ENCODE results near the gene TWF2. TPM values are rescaled to one million over a fixed set of nuclear protein-coding genes. Genes with fewer than 3 reads are reported as not detected.

TWF2 gene
- total RNA-seq, 1 experiment from 2014 or later, result 44.8 TPM

DNA sequence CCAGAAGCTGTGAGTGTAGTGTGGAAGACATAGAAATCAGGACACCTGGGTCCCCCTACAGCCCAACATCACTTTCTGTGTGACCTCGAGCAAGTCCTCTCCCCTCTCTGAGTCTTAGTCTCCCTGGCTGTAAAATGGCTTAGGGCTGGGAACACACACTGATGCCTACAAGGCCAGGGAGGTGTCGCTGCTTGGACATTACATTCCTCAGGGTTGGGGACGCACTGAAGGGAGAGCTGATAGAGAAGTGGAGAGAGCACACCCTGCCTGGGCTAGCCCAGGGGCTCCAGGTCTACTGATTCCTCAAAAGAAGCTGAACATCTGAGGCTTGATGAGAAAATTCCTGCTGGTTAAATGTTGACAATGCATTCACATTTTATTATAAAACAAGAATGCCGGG is 47.3 kb downstream of the TWF2 start:
- no peak overlapping the region for H3K4ac ChIP-seq (ENCODE audit: low read depth, low read length)
- no peak overlapping the region for H2BK12ac ChIP-seq (ENCODE audit: insufficient read length, low read depth, low read length)
- no peaks in the 10 kb centered on the region for H3K79me2 ChIP-seq (ENCODE audit: insufficient read depth, low read length)
- H3K18ac ChIP-seq (ENCODE audit: insufficient read length, low read depth, low read length), result no peak overlapping the region
- H3K4me1 ChIP-seq (ENCODE audit: insufficient read depth, low read length), result no peaks in the 10 kb centered on the region
- H4K20me1 ChIP-seq (ENCODE audit: control insufficient read depth, insufficient read depth, insufficient read length), result no peaks in the 10 kb centered on the region
- H3K27ac ChIP-seq (ENCODE audit: insufficient read length, low read depth, low read length), result no peak overlapping the region
- no peak for DNase-seq
- H4K91ac ChIP-seq (ENCODE audit: insufficient read length, low read depth, low read length), result no peak overlapping the region
- no peak overlapping the region for H3T11ph ChIP-seq (ENCODE audit: low read length)
- no peak overlapping the region for H3K56ac ChIP-seq (ENCODE audit: insufficient read length, low read depth, low read length)
- Mint-ChIP-seq H3K27ac (peak overlapping the region in 1 of 3 experiments; percentile 55; a peak in 1 of 7 replicates), H3K36me3 (ENCODE audit: insufficient read depth in 1 of 3, low read depth in 3 of 3) (no peaks in the 10 kb centered on the region), H3K4me1 (peaks cover 3 to 9% of the 10 kb centered on the region in 2 experiments; a peak in 3 of 4 replicates), H3K27me3 (ENCODE audit: low read depth) (peaks cover 12% of the 10 kb centered on the region), H3K9me3 (no peaks in the 10 kb centered on the region), H3K4me3 (no peak overlapping the region)
- H4K5ac ChIP-seq (ENCODE audit: insufficient read length, low read depth, low read length), result no peak overlapping the region
- H2BK20ac ChIP-seq (ENCODE audit: low read depth, low read length, poor library complexity, severe bottlenecking), result no peak overlapping the region
- H3K4me2 ChIP-seq (ENCODE audit: insufficient read depth, insufficient read length, low read length), result no peak overlapping the region
- no peak overlapping the region for H3K23ac ChIP-seq (ENCODE audit: insufficient read length, low read depth, low read length)
- H3K9me3 ChIP-seq (ENCODE audit: control insufficient read depth, low read depth, low read length), result no peaks in the 10 kb centered on the region
- no peaks in the 10 kb centered on the region for H3K79me1 ChIP-seq (ENCODE audit: insufficient read depth, low read depth, low read length, poor library complexity, severe bottlenecking)
- TF ChIP-seq, protein P1, sequence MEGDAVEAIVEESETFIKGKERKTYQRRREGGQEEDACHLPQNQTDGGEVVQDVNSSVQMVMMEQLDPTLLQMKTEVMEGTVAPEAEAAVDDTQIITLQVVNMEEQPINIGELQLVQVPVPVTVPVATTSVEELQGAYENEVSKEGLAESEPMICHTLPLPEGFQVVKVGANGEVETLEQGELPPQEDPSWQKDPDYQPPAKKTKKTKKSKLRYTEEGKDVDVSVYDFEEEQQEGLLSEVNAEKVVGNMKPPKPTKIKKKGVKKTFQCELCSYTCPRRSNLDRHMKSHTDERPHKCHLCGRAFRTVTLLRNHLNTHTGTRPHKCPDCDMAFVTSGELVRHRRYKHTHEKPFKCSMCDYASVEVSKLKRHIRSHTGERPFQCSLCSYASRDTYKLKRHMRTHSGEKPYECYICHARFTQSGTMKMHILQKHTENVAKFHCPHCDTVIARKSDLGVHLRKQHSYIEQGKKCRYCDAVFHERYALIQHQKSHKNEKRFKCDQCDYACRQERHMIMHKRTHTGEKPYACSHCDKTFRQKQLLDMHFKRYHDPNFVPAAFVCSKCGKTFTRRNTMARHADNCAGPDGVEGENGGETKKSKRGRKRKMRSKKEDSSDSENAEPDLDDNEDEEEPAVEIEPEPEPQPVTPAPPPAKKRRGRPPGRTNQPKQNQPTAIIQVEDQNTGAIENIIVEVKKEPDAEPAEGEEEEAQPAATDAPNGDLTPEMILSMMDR (conservative IDR thresholded peaks at IDR 0.05), result no peak
- H3K23me2 ChIP-seq (ENCODE audit: insufficient read length, low read depth, low read length, poor library complexity, severe bottlenecking), result no peaks in the 10 kb centered on the region
- WGBS (ENCODE audit: extremely low coverage, insufficient read length, low lambda C conversion rate), result no CpG with 5 or more reads among the region's 4 CpGs
- no peak overlapping the region for H2BK120ac ChIP-seq (ENCODE audit: low read depth, low read length, poor library complexity, severe bottlenecking)
- H3K27me3 ChIP-seq (ENCODE audit: insufficient read depth, low read length), result no peaks in the 10 kb centered on the region; the same call in 1 of the 2 replicates
- no peak overlapping the region for H4K8ac ChIP-seq (replicated peaks; ENCODE audit: insufficient read length, low read depth, low read length)
- no peak overlapping the region for H2BK5ac ChIP-seq (ENCODE audit: insufficient read length, low read length)
- H2AK5ac ChIP-seq (ENCODE audit: insufficient read length, low read length), result no peak overlapping the region
- H2AFZ ChIP-seq (ENCODE audit: low read length), result no peak overlapping the region
- H3K14ac ChIP-seq (ENCODE audit: insufficient read depth, low read length), result no peak overlapping the region
- no peak overlapping the region for H3K9ac ChIP-seq (ENCODE audit: extremely low read depth, insufficient read length, low read length)
- no peak overlapping the region for H2BK15ac ChIP-seq (ENCODE audit: low read depth, low read length)
